HepG2 (cell line): ENCODE measurements around the gene MYL6. TPM values are rescaled to one million over a fixed set of nuclear protein-coding genes. Genes with fewer than 3 reads are reported as not detected.

Source experiments
- ARNTL ChIP-seq: sonication (generic); formaldehyde crosslinking; IDR thresholded peaks from 2 replicates; pipeline ENCODE4 v1.4.0; 2020; ENCODE audit warnings: mild to moderate bottlenecking, missing genetic modification reagents
- CENPT ChIP-seq: sonication (generic); formaldehyde crosslinking; IDR thresholded peaks from 2 replicates; pipeline ENCODE4 v1.8.0; 2022; ENCODE audit warnings: low read depth, mild to moderate bottlenecking, moderate library complexity, missing genetic modification reagents
- HINFP ChIP-seq: sonication (generic); formaldehyde crosslinking; IDR thresholded peaks from 2 replicates; pipeline ENCODE4 v1.4.0; 2020; ENCODE audit warnings: low read depth, mild to moderate bottlenecking, missing genetic modification reagents
- HMG20A ChIP-seq: IDR thresholded peaks from 2 replicates; pipeline ENCODE4 v1.6.1; 2016; ENCODE audit warnings: borderline replicate concordance
- MAFK ChIP-seq, 2 experiments: IDR thresholded peaks in 1 of 2; conservative IDR thresholded peaks in 1 of 2; 2 replicates each; pipeline ENCODE4 v1.6.1; 2011; ENCODE audit warnings: improper control_type of control experiment in 2 of 2, low read length in 2 of 2
- NFAT5 ChIP-seq: sonication (generic); formaldehyde crosslinking; IDR thresholded peaks from 2 replicates; pipeline ENCODE4 v1.4.0; 2020; ENCODE audit warnings: missing genetic modification reagents
- PAX8 ChIP-seq: sonication (generic); formaldehyde crosslinking; IDR thresholded peaks from 2 replicates; pipeline ENCODE4 v1.8.0; 2022; ENCODE audit warnings: mild to moderate bottlenecking, missing genetic modification reagents, borderline replicate concordance
- PPARG ChIP-seq: conservative IDR thresholded peaks from 2 replicates; pipeline ENCODE4 v1.6.1; 2016; ENCODE audit warnings: missing biosample characterization, missing genetic modification reagents
- RXRA ChIP-seq: sonication (generic); formaldehyde crosslinking; IDR thresholded peaks from 2 replicates; pipeline ENCODE4 v1.5.1; 2020; ENCODE audit warnings: missing genetic modification reagents
- SMAD9 ChIP-seq: sonication (generic); formaldehyde crosslinking; IDR thresholded peaks from 2 replicates; pipeline ENCODE4 v1.5.1; 2020; ENCODE audit warnings: mild to moderate bottlenecking, missing genetic modification reagents
- SYNCRIP ChIP-seq: fragments of 200-400 bp; formaldehyde crosslinking; IDR thresholded peaks from 2 replicates; pipeline ENCODE4 v1.6.1; 2018; ENCODE audit warnings: mild to moderate bottlenecking, low read depth, low read length; ENCODE audit not compliant: insufficient read depth
- TOPORS ChIP-seq: sonication (generic); formaldehyde crosslinking; IDR thresholded peaks from 2 replicates; pipeline ENCODE4 v1.8.0; 2023; ENCODE audit warnings: mild to moderate bottlenecking, missing genetic modification reagents
- ZFP91 ChIP-seq: sonication (generic); formaldehyde crosslinking; IDR thresholded peaks from 2 replicates; pipeline ENCODE4 v1.9.0; 2022; ENCODE audit warnings: missing genetic modification reagents, mild to moderate bottlenecking, borderline replicate concordance
- ZNF614 ChIP-seq: IDR thresholded peaks from 2 replicates; pipeline ENCODE4 v1.6.1; 2018; ENCODE audit warnings: missing biosample characterization, missing genetic modification reagents, inconsistent platforms, borderline replicate concordance
- ZNF616 ChIP-seq: sonication (generic); formaldehyde crosslinking; IDR thresholded peaks from 2 replicates; pipeline ENCODE4 v1.5.0; 2020; ENCODE audit warnings: low read depth, mild to moderate bottlenecking, missing genetic modification reagents
- polyA plus RNA-seq, 8 experiments: library from polyadenylated mRNA; depleted of rRNA in 3 of 8; stranded (reverse) in 7 of 8; unstranded in 1 of 8; fragments of >200 nt; fragmentation: Illumina TruSeq in 4 of 8; extraction: Trizol in 4 of 8; gene quantifications; 2 replicates each; pipeline versions ENCODE4 v1.2.1 to v1.2.3, GENCODE V29; 2011 to 2016; ENCODE audit warnings: low read depth in 4 of 8, missing spikeins in 1 of 8, mixed read lengths in 1 of 8; ENCODE audit not compliant: insufficient read depth in 1 of 8
- total RNA-seq, 5 experiments: library from RNA; depleted of rRNA; stranded (reverse); fragments of >200 nt; fragmentation: Illumina TruSeq; extraction: Trizol; gene quantifications; 2 replicates each; pipeline ENCODE4 v1.2.3, GENCODE V29; 2016; ENCODE audit warnings: low read depth in 1 of 5
- TF ChIP-seq, protein P1 (sequence below): fragments of 450-650 bp; IDR thresholded peaks from 2 replicates; pipeline ENCODE4 v1.6.1; 2017

MYL6 gene
- total and polyA plus RNA-seq, 2 of the 13 experiments (the other 11 are each of a cell fraction or from before 2014, with no cell fraction given) = 1,127 to 1,192 TPM

DNA sequence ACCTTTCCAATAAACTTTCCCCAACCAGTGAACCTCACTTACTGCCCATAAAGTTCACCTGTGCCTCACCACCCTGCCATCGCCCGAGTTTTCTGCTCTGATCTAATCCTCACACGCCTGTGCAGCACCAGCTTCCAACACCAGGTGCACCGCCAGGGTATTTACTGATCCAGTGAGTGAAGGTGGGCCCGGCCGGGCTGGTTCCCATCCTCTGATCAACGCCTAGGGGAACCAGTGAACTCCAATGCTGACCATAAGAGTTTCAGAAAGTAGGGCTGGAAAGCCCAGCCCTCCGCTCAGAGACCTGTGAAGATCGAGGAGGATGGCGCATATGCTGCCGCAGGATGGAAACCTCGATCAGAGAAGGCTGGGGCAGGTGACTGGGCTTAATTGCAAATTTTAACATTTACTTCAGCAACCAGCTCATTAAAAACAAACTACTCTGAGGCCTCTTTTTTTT lies 6.5 kb upstream of the MYL6 start (continued):
- no peak for TF ChIP-seq ARNTL (CRISPR knock-in tag)
- no peak for TF ChIP-seq RXRA (CRISPR knock-in tag)
- no peak for TF ChIP-seq PAX8 (CRISPR knock-in tag)
- no peak for TF ChIP-seq CENPT
- TF ChIP-seq SYNCRIP = no peak
- TF ChIP-seq ZNF616 (CRISPR knock-in tag) = no peak
- TF ChIP-seq HINFP (CRISPR knock-in tag) = no peak
- TF ChIP-seq SMAD9 (CRISPR knock-in tag) = no peak
- TF ChIP-seq ZFP91 = 0 out of 2 replicates have a peak, but pooled peaks have one; percentile 0
- TF ChIP-seq, protein P1, sequence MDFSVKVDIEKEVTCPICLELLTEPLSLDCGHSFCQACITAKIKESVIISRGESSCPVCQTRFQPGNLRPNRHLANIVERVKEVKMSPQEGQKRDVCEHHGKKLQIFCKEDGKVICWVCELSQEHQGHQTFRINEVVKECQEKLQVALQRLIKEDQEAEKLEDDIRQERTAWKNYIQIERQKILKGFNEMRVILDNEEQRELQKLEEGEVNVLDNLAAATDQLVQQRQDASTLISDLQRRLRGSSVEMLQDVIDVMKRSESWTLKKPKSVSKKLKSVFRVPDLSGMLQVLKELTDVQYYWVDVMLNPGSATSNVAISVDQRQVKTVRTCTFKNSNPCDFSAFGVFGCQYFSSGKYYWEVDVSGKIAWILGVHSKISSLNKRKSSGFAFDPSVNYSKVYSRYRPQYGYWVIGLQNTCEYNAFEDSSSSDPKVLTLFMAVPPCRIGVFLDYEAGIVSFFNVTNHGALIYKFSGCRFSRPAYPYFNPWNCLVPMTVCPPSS = no peak
- TF ChIP-seq PPARG = no peak
- no peak for TF ChIP-seq MAFK (conservative IDR thresholded peaks at IDR 0.05 in 1 of 2, IDR thresholded peaks at IDR 0.05 in 1 of 2; ENCODE audit: low read length in 2 of 2)
- TF ChIP-seq TOPORS (CRISPR knock-in tag) = 0 out of 2 replicates have a peak, but pooled peaks have one; percentile 27
- peak; percentile 32; the same call in 1 of the 2 replicates for TF ChIP-seq ZNF614
- TF ChIP-seq HMG20A (CRISPR knock-in tag) = no peak
- no peak for TF ChIP-seq NFAT5 (CRISPR knock-in tag)
